Measurements from ENCODE around the gene PCK2.

Gene PCK2

GRCh38 chr14:24146978-24147760 is 53.1 kb downstream of the PCK2 start, which contains the start of gene RNF31 (continued):
- TF ChIP-seq ZNF677 (tag by site-specific recombination; IDR thresholded peaks at IDR 0.05) (no peak), ELK4 (IDR thresholded peaks at IDR 0.05; ENCODE audit: borderline replicate concordance, low read depth, low read length) (no peak), KLF8 (tag by site-specific recombination; IDR thresholded peaks at IDR 0.05) (peak; percentile 69; the same call in 1 of the 2 replicates), HOXC10 (CRISPR knock-in tag; IDR thresholded peaks at IDR 0.05) (no peak), KLF16 (tag by site-specific recombination; IDR thresholded peaks at IDR 0.05) (peak; percentile 5; the same call in 1 of the 2 replicates), ZNF10 (tag by site-specific recombination; IDR thresholded peaks at IDR 0.05) (no peak), SP3 (tag by site-specific recombination; IDR thresholded peaks at IDR 0.05) (peak; percentile 88), REPIN1 (tag by site-specific recombination; IDR thresholded peaks at IDR 0.05; ENCODE audit: low read depth) (0 out of 2 replicates have a peak, but pooled peaks have one; percentile 19), ZNF561 (tag by site-specific recombination; IDR thresholded peaks at IDR 0.05; ENCODE audit: borderline replicate concordance) (peak; percentile 31; the same call in 1 of the 2 replicates), ZNF362 (tag by site-specific recombination; IDR thresholded peaks at IDR 0.05) (no peak), ZNF624 (tag by site-specific recombination; IDR thresholded peaks at IDR 0.05) (no peak), ZNF157 (tag by site-specific recombination; IDR thresholded peaks at IDR 0.05) (no peak), ZNF629 (tag by site-specific recombination; IDR thresholded peaks at IDR 0.05) (peak; percentile 35; the same call in 1 of the 2 replicates), ZNF184 (tag by site-specific recombination; IDR thresholded peaks at IDR 0.05) (no peak), ZNF501 (tag by site-specific recombination; IDR thresholded peaks at IDR 0.05) (no peak), ZBTB11 (tag by site-specific recombination; conservative IDR thresholded peaks at IDR 0.05; ENCODE audit: low read depth) (peak; percentile 45), HOXA7 (CRISPR knock-in tag; IDR thresholded peaks at IDR 0.05; ENCODE audit: borderline replicate concordance) (no peak), YY1 (tag by site-specific recombination; IDR thresholded peaks at IDR 0.05) (no peak), EGR2 (tag by site-specific recombination; IDR thresholded peaks at IDR 0.05; ENCODE audit: low read depth) (no peak), ZNF768 (tag by site-specific recombination; IDR thresholded peaks at IDR 0.05) (no peak)
- TF ChIP-seq, protein P1, sequence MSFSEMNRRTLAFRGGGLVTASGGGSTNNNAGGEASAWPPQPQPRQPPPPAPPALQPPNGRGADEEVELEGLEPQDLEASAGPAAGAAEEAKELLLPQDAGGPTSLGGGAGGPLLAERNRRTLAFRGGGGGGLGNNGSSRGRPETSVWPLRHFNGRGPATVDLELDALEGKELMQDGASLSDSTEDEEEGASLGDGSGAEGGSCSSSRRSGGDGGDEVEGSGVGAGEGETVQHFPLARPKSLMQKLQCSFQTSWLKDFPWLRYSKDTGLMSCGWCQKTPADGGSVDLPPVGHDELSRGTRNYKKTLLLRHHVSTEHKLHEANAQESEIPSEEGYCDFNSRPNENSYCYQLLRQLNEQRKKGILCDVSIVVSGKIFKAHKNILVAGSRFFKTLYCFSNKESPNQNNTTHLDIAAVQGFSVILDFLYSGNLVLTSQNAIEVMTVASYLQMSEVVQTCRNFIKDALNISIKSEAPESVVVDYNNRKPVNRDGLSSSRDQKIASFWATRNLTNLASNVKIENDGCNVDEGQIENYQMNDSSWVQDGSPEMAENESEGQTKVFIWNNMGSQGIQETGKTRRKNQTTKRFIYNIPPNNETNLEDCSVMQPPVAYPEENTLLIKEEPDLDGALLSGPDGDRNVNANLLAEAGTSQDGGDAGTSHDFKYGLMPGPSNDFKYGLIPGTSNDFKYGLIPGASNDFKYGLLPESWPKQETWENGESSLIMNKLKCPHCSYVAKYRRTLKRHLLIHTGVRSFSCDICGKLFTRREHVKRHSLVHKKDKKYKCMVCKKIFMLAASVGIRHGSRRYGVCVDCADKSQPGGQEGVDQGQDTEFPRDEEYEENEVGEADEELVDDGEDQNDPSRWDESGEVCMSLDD (tag by site-specific recombination; IDR thresholded peaks at IDR 0.05), result peak; percentile 2; the same call in 1 of the 2 replicates
- TF ChIP-seq, protein P2, sequence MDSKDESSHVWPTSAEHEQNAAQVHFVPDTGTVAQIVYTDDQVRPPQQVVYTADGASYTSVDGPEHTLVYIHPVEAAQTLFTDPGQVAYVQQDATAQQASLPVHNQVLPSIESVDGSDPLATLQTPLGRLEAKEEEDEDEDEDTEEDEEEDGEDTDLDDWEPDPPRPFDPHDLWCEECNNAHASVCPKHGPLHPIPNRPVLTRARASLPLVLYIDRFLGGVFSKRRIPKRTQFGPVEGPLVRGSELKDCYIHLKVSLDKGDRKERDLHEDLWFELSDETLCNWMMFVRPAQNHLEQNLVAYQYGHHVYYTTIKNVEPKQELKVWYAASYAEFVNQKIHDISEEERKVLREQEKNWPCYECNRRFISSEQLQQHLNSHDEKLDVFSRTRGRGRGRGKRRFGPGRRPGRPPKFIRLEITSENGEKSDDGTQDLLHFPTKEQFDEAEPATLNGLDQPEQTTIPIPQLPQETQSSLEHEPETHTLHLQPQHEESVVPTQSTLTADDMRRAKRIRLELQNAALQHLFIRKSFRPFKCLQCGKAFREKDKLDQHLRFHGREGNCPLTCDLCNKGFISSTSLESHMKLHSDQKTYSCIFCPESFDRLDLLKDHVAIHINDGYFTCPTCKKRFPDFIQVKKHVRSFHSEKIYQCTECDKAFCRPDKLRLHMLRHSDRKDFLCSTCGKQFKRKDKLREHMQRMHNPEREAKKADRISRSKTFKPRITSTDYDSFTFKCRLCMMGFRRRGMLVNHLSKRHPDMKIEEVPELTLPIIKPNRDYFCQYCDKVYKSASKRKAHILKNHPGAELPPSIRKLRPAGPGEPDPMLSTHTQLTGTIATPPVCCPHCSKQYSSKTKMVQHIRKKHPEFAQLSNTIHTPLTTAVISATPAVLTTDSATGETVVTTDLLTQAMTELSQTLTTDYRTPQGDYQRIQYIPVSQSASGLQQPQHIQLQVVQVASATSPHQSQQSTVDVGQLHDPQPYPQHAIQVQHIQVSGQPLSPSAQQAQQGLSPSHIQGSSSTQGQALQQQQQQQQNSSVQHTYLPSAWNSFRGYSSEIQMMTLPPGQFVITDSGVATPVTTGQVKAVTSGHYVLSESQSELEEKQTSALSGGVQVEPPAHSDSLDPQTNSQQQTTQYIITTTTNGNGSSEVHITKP (tag by site-specific recombination; IDR thresholded peaks at IDR 0.05), result peak; percentile 77
- TF ChIP-seq, protein P3, sequence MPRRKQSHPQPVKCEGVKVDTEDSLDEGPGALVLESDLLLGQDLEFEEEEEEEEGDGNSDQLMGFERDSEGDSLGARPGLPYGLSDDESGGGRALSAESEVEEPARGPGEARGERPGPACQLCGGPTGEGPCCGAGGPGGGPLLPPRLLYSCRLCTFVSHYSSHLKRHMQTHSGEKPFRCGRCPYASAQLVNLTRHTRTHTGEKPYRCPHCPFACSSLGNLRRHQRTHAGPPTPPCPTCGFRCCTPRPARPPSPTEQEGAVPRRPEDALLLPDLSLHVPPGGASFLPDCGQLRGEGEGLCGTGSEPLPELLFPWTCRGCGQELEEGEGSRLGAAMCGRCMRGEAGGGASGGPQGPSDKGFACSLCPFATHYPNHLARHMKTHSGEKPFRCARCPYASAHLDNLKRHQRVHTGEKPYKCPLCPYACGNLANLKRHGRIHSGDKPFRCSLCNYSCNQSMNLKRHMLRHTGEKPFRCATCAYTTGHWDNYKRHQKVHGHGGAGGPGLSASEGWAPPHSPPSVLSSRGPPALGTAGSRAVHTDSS (tag by site-specific recombination; IDR thresholded peaks at IDR 0.05), result peak; percentile 86
- TF ChIP-seq, protein P4, sequence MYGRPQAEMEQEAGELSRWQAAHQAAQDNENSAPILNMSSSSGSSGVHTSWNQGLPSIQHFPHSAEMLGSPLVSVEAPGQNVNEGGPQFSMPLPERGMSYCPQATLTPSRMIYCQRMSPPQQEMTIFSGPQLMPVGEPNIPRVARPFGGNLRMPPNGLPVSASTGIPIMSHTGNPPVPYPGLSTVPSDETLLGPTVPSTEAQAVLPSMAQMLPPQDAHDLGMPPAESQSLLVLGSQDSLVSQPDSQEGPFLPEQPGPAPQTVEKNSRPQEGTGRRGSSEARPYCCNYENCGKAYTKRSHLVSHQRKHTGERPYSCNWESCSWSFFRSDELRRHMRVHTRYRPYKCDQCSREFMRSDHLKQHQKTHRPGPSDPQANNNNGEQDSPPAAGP (tag by site-specific recombination; IDR thresholded peaks at IDR 0.05), result peak; percentile 78; the same call in 1 of the 2 replicates

Data from HEK293 (cell line).